Activated B cell treated with CpG ODN at 0.5 μM for 24 hours (primary cell): ENCODE measurements around the gene XKR3. TPM values are rescaled to one million over a fixed set of nuclear protein-coding genes. Genes with fewer than 3 reads are reported as not detected.

Experiments used
- ATAC-seq: fragments of 200-7000 bp; cut with Tn5 transposase; one replicate; pipeline ENCODE4 v1.10.0; 2021; ENCODE audit warnings: low read depth, mild to moderate bottlenecking, moderate library complexity
- CTCF ChIA-PET: fragments of 350-600 bp; sonication (Branson Sonifier 250); formaldehyde crosslinking; loops from one replicate; lab custom pipeline; 2021; ENCODE audit warnings: antibody characterized with exemption; lab: Charles Lee
- POLR2A ChIA-PET: fragments of 350-600 bp; sonication (Branson Sonifier 250); formaldehyde crosslinking; loops from one replicate; lab custom pipeline; 2021; ENCODE audit warnings: antibody characterized with exemption; lab: Charles Lee
- DNase-seq: peaks from one replicate; pipeline ENCODE4 v3.0.0; 2022
- H3K27ac Mint-ChIP-seq: one replicate; pipeline ENCODE4 v1.8.0; 2020; ENCODE audit warnings: mixed read lengths
- H3K27me3 Mint-ChIP-seq: one replicate; pipeline ENCODE4 v1.8.0; 2021; ENCODE audit warnings: mixed read lengths
- H3K36me3 Mint-ChIP-seq: one replicate; pipeline ENCODE4 v1.8.0; 2021; ENCODE audit warnings: low read depth, mixed read lengths
- H3K4me1 Mint-ChIP-seq: one replicate; pipeline ENCODE4 v1.8.0; 2021; ENCODE audit warnings: mixed read lengths
- H3K4me3 Mint-ChIP-seq: one replicate; pipeline ENCODE4 v1.8.0; 2020; ENCODE audit warnings: mild to moderate bottlenecking, mixed read lengths
- H3K9me3 Mint-ChIP-seq: one replicate; pipeline ENCODE4 v1.8.0; 2020; ENCODE audit warnings: mixed read lengths
- intact Hi-C: fragments of 100-400 bp; cut with micrococcal nuclease; formaldehyde crosslinking; loops from one replicate; pipeline ENCODE4 v1.15.1; 2024
- total RNA-seq: library from RNA; stranded (reverse); gene quantifications from 2 replicates; pipeline ENCODE4 v1.2.3, GENCODE V29; 2022
- TF ChIP-seq, protein P1 (sequence below): fragments of 200-600 bp; IDR thresholded peaks from one replicate; pipeline ENCODE4 v1.8.0; 2022; ENCODE audit warnings: antibody characterized with exemption, mild to moderate bottlenecking

Gene XKR3
- total RNA-seq, 1 donor from 2014 or later, result 0.13 TPM

DNA sequence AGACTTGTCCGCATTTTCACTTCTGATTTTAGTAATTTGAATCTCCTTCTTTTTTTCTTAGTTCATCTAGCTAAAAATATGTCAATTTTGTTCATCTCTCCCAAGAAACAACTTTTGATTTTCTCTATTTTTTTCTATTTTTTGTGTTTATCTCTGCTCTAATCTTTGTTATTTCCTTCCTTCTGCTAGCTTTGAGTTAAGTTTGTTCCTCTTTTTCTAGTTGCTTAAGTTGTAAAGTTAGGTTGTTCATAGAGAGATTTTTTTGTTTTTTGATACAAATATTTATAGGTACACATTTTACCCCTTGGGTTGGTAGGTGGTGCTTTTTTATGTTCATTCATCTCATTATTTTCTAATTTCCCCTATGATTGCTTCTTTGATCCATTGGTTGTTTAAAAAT is 22.1 kb upstream of the XKR3 start:
- Mint-ChIP-seq H3K9me3 (peaks cover 7% of the 10 kb centered on the region), H3K27me3 (no peaks in the 10 kb centered on the region), H3K36me3 (no peaks in the 10 kb centered on the region), H3K4me1 (peaks cover 8% of the 10 kb centered on the region), H3K4me3 (no peak overlapping the region), H3K27ac (no peak overlapping the region)
- ATAC-seq (no peak), DNase-seq (no peak)
- ChIA-PET POLR2A (no interaction called here), CTCF (no interaction called here)
- intact Hi-C loops, result no loop called here
- TF ChIP-seq, protein P1, sequence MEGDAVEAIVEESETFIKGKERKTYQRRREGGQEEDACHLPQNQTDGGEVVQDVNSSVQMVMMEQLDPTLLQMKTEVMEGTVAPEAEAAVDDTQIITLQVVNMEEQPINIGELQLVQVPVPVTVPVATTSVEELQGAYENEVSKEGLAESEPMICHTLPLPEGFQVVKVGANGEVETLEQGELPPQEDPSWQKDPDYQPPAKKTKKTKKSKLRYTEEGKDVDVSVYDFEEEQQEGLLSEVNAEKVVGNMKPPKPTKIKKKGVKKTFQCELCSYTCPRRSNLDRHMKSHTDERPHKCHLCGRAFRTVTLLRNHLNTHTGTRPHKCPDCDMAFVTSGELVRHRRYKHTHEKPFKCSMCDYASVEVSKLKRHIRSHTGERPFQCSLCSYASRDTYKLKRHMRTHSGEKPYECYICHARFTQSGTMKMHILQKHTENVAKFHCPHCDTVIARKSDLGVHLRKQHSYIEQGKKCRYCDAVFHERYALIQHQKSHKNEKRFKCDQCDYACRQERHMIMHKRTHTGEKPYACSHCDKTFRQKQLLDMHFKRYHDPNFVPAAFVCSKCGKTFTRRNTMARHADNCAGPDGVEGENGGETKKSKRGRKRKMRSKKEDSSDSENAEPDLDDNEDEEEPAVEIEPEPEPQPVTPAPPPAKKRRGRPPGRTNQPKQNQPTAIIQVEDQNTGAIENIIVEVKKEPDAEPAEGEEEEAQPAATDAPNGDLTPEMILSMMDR, result no peak

DNA sequence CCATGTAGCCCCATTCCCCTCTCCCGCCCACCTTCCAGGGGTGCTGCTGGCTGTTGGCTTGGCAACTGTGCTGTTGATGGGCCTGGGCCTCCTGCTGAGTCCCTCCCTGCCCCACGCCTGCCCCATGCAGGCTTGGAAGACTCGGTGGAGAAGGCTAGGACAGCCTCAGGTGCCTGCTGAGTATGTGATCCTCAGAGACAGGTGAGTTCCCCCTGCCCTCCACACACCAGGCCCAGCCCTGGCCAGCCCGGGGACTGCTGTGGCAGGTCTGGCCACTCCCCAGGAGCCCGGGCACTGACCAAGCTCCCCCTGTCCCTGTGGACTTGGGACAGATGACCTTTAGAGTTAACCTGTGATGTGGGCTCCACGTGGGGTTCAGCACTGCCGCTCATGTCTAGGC is 20.7 kb upstream of the XKR3 start:
- H3K4me1 Mint-ChIP-seq, result peaks cover 8% of the 10 kb centered on the region
- ATAC-seq (no peak), DNase-seq (no peak)
- no peaks in the 10 kb centered on the region for H3K36me3 Mint-ChIP-seq
- ChIA-PET POLR2A (no interaction called here), CTCF (no interaction called here)
- H3K9me3 Mint-ChIP-seq, result peaks cover 7% of the 10 kb centered on the region
- intact Hi-C loops, result no loop called here
- H3K27me3 Mint-ChIP-seq, result no peaks in the 10 kb centered on the region
- H3K27ac Mint-ChIP-seq, result no peak overlapping the region
- TF ChIP-seq, protein P1, result no peak
- no peak overlapping the region for H3K4me3 Mint-ChIP-seq

DNA sequence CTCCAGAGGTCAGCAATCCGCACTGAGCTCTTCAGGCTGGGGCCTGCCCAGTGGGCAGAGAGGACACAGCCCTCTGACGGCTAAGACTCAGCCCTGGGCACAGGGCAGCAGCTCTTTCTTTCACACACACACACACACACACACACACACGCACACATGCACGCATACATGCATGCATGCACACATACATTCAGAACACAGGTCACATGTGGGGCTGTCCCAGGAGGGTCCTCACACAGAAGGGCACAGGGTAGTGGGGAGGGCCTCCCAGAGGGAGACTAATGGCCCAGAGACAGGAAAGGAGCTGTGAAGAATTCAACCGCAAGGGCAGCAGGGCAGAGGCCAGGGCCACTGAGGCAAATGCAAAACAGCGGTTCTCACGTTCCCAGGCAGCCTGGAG is 20.3 kb upstream of the XKR3 start:
- CTCF ChIA-PET, result no interaction called here
- no peak overlapping the region for H3K27ac Mint-ChIP-seq
- intact Hi-C loops, result no loop called here
- POLR2A ChIA-PET, result no interaction called here
- H3K9me3 Mint-ChIP-seq, result peaks cover 7% of the 10 kb centered on the region
- no peak overlapping the region for H3K4me3 Mint-ChIP-seq
- H3K36me3 Mint-ChIP-seq, result no peaks in the 10 kb centered on the region
- no peak for ATAC-seq
- peaks cover 8% of the 10 kb centered on the region for H3K4me1 Mint-ChIP-seq
- H3K27me3 Mint-ChIP-seq, result no peaks in the 10 kb centered on the region
- no peak for DNase-seq
- TF ChIP-seq, protein P1, result no peak

DNA sequence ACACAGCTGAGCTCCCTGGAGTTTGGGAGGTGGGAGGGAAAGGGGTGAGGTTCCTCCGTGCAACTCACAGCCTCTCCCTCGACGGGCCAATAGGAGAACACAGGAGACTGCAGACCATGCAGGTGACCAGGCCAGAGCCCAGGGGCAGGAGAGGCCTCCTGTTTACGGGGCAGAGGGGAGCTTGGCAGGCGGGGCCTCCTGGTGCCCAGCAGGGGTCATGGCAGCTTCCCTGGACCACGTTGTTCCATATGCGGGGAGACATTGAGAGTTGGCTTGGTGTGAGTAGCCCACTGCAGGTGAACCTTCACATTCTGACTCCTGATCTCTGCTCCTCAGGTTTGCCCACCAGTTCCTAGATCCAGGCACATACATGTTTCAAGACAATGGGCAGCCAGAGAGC is 19.3 kb upstream of the XKR3 start:
- peaks cover 7% of the 10 kb centered on the region for H3K9me3 Mint-ChIP-seq
- intact Hi-C loops, result no loop called here
- H3K27me3 Mint-ChIP-seq, result no peaks in the 10 kb centered on the region
- no peak for DNase-seq
- no peak for ATAC-seq
- no peak overlapping the region for H3K27ac Mint-ChIP-seq
- H3K36me3 Mint-ChIP-seq, result no peaks in the 10 kb centered on the region
- TF ChIP-seq, protein P1, result no peak
- ChIA-PET POLR2A (no interaction called here), CTCF (no interaction called here)
- H3K4me1 Mint-ChIP-seq, result peaks cover 8% of the 10 kb centered on the region
- H3K4me3 Mint-ChIP-seq, result no peak overlapping the region

DNA sequence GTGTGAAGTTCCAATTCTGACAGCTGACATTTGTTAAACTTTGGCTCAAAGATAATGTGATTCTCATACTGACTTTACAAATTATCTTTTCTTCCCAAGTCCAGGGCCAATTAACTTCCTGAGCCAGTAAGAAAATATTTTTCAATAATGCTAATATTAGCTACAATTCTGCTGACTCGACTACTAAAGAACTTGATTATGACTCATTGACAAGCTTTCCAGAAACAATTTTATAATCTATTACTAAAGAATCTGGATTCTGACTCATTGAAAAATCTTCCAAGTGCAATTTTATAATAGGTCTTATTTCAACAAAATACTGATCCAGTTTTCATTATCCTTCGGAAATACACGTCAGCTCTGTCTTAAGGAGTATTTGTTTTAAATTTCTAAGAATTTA is 12.9 kb upstream of the XKR3 start:
- TF ChIP-seq, protein P1, result no peak
- peaks cover 4% of the 10 kb centered on the region for H3K27me3 Mint-ChIP-seq
- H3K4me1 Mint-ChIP-seq, result no peaks in the 10 kb centered on the region
- ChIA-PET POLR2A (no interaction called here), CTCF (no interaction called here)
- DNase-seq (no peak), ATAC-seq (no peak)
- no peak overlapping the region for H3K4me3 Mint-ChIP-seq
- H3K9me3 Mint-ChIP-seq, result no peaks in the 10 kb centered on the region
- H3K27ac Mint-ChIP-seq, result no peak overlapping the region
- intact Hi-C loops, result loop anchor here (5.0 kb wide), 1 partner anchor 206 kb away; no protein-coding TSS in a partner anchor
- no peaks in the 10 kb centered on the region for H3K36me3 Mint-ChIP-seq
